Breast epithelium (tissue), 4 donors: ENCODE measurements around the gene ZMYM2. TPM values are rescaled to one million over a fixed set of nuclear protein-coding genes. Genes with fewer than 3 reads are reported as not detected.
"Not testable (repeated sequence)": the region's sequence is repeated elsewhere in the genome, so short reads cannot be mapped to it uniquely, and the experiment has no call there.

Experiments
- DNase-seq, 2 donors: peaks; one replicate each; pipeline ENCODE4 v3.0.0-alpha.2; 2019; ENCODE audit warnings: low spot score in 2 of 2
- H3K27ac ChIP-seq, 2 donors: fragments of 200-600 bp; sonication (generic) in 1 of 2; one replicate each; pipeline ENCODE4 v1.5.1; 2016 to 2019; ENCODE audit warnings: mild to moderate bottlenecking in 1 of 2
- H3K27me3 ChIP-seq, 2 donors: fragments of 200-600 bp; sonication (generic) in 1 of 2; one replicate each; pipeline versions ENCODE4 v1.5.1 to v1.6.0; 2017 to 2019; ENCODE audit warnings: control low read depth in 1 of 2, mild to moderate bottlenecking in 1 of 2
- H3K36me3 ChIP-seq: fragments of 200-600 bp; one replicate; pipeline ENCODE4 v1.5.1; 2019
- H3K4me1 ChIP-seq, 2 donors: fragments of 200-600 bp; sonication (generic); one replicate each; pipeline ENCODE4 v1.5.1; 2016 to 2019; ENCODE audit warnings: control low read depth in 1 of 2
- H3K4me3 ChIP-seq, 3 donors: fragments of 200-600 bp; sonication (generic); 1 replicate in 2 of 3; 2 replicates in 1 of 3; pipeline ENCODE4 v1.5.1; 2016 to 2019; ENCODE audit warnings: mild to moderate bottlenecking in 3 of 3, moderate library complexity in 2 of 3
- H3K9me3 ChIP-seq, 2 donors: fragments of 200-600 bp; sonication (generic) in 1 of 2; one replicate each; pipeline ENCODE4 v1.5.1; 2016 to 2019; ENCODE audit warnings: control low read depth in 1 of 2
- CTCF ChIP-seq, 3 donors: fragments of 450-650 bp; IDR thresholded peaks; one replicate each; pipeline ENCODE4 v1.5.1; 2016 to 2017; ENCODE audit warnings: antibody characterized with exemption in 3 of 3, mild to moderate bottlenecking in 3 of 3, moderate library complexity in 3 of 3
- POLR2A ChIP-seq: fragments of 450-650 bp; IDR thresholded peaks from one replicate; pipeline ENCODE4 v1.6.1; 2016; ENCODE audit warnings: antibody characterized with exemption, mild to moderate bottlenecking, moderate library complexity
- POLR2AphosphoS5 ChIP-seq, 3 donors: sonication (generic); formaldehyde crosslinking; IDR thresholded peaks; one replicate each; pipeline ENCODE4 v1.6.1; 2017; ENCODE audit warnings: antibody characterized with exemption in 3 of 3
- intact Hi-C: fragments of 100-400 bp; cut with DNase I; formaldehyde crosslinking; loops from one replicate; pipeline ENCODE4 v1.15.1; 2023; ENCODE audit warnings: low total_unique reads
- total RNA-seq, 3 donors: library from RNA; depleted of rRNA; stranded (reverse); fragments of >200 nt; gene quantifications; one replicate each; pipeline ENCODE4 v1.1.0, GENCODE V29; 2016

ZMYM2 gene
- total RNA-seq, 3 donors from 2014 or later, result 76.5 to 118 (median 93.1) TPM

DNA sequence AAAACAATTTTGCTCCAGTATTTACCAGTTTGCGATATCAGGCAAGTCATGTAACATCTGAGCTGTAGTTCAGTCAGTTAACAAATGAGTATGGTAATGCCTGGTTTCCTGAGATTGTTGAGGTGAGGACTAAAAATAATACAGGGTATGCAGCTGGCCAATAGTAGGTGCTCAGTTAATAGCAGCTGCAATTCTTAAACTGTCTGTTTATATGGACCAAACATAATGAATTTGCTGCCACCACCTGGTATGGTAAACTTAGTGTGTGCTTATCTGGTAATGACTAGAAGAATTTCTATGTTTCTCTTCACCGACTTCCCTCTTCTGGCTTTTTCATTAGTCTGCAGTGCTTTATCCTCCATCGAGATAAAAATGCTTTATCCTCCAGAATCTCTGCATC lies 9.1 kb downstream of the ZMYM2 start:
- no peak for DNase-seq
- intact Hi-C loops, result no loop called here
- H3K9me3 ChIP-seq, result no peaks in the 10 kb centered on the region
- no peak for TF ChIP-seq CTCF (IDR thresholded peaks at IDR 0.05)
- TF ChIP-seq POLR2A, result no peak
- TF ChIP-seq POLR2AphosphoS5 (IDR thresholded peaks at IDR 0.05), result no peak
- H3K27me3 ChIP-seq, result no peaks in the 10 kb centered on the region
- no peaks in the 10 kb centered on the region for H3K4me1 ChIP-seq
- H3K27ac ChIP-seq, result no peak overlapping the region
- H3K4me3 ChIP-seq, result no peak overlapping the region
- no peaks in the 10 kb centered on the region for H3K36me3 ChIP-seq

DNA sequence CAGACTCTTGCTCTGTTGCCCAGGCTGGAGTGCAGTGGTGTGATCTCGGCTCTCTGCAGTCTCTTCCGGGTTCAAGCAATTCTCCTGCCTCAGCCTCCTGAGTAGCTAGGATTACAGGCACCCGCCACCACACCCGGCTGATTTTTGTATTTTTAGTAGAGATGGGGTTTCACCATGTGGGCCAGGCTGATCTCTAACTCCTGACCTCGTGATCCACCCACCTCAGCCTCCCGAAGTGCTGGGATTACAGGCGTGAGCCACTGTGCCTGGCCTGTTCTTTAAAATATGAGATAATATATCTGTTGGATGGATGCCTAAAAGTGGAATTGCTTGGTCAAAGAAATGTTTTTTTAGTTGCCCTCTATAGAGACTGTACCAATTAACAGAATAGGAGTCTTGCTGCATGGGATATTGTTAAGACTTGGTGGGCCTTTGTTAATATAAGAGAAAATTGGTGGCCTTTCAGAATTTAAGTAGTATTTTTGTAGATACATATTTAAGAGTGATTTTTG lies 16.0 kb downstream of the ZMYM2 start:
- H3K27me3 ChIP-seq, H3K27ac ChIP-seq, DNase-seq, H3K4me1 ChIP-seq, H3K4me3 ChIP-seq, intact Hi-C loops, H3K36me3 ChIP-seq: not testable (repeated sequence)
- peaks cover 3 to 12% of the 10 kb centered on the region in 2 donors for H3K9me3 ChIP-seq

GRCh38 chr13:19978831-19979437 lies 20.4 kb downstream of the ZMYM2 start:
- no peak overlapping the region for H3K27ac ChIP-seq
- TF ChIP-seq POLR2A, result no peak
- TF ChIP-seq POLR2AphosphoS5 (IDR thresholded peaks at IDR 0.05), result no peak
- TF ChIP-seq CTCF (IDR thresholded peaks at IDR 0.05), result no peak
- H3K4me1 ChIP-seq, result no peaks in the 10 kb centered on the region
- no peaks in the 10 kb centered on the region for H3K27me3 ChIP-seq
- intact Hi-C loops, result no loop called here
- peaks cover 3 to 14% of the 10 kb centered on the region in 2 donors for H3K9me3 ChIP-seq
- no peak for DNase-seq
- H3K4me3 ChIP-seq, result no peak overlapping the region
- no peaks in the 10 kb centered on the region for H3K36me3 ChIP-seq

- intact Hi-C loops, result no loop called here
- H3K27me3 ChIP-seq, result no peaks in the 10 kb centered on the region
- TF ChIP-seq CTCF (IDR thresholded peaks at IDR 0.05) (no peak), POLR2AphosphoS5 (IDR thresholded peaks at IDR 0.05) (no peak), POLR2A (no peak)
- no peak overlapping the region for H3K27ac ChIP-seq
- no peaks in the 10 kb centered on the region for H3K4me1 ChIP-seq
- H3K4me3 ChIP-seq, result no peak overlapping the region
- H3K36me3 ChIP-seq, result no peaks in the 10 kb centered on the region
- peaks cover 3 to 14% of the 10 kb centered on the region in 2 donors for H3K9me3 ChIP-seq
- DNase-seq, result no peak
Measured at GRCh38 chr13:19981685-19982238, 23.2 kb downstream of the ZMYM2 start.

- intact Hi-C loops, result no loop called here
- no peak for DNase-seq
- Histone ChIP-seq H3K36me3 (no peaks in the 10 kb centered on the region), H3K4me3 (no peak overlapping the region), H3K27ac (no peak overlapping the region), H3K27me3 (no peaks in the 10 kb centered on the region), H3K4me1 (no peaks in the 10 kb centered on the region), H3K9me3 (peaks cover 3 to 14% of the 10 kb centered on the region in 2 donors)
- no peak for TF ChIP-seq CTCF (IDR thresholded peaks at IDR 0.05)
- TF ChIP-seq POLR2AphosphoS5 (IDR thresholded peaks at IDR 0.05), result no peak
- TF ChIP-seq POLR2A, result no peak
Measured at GRCh38 chr13:19982447-19983043, 24.0 kb downstream of the ZMYM2 start.
